Esophagus squamous epithelium (tissue), 5 donors: Measurements from ENCODE around the gene TK2. TPM values are rescaled to one million over a fixed set of nuclear protein-coding genes. Genes with fewer than 3 reads are reported as not detected.

Experiments
- DNase-seq: peaks from one replicate; lab custom pipeline; 2025; lab: John Stamatoyannopoulos, UW
- H3K27ac ChIP-seq, 4 donors: fragments of 200-600 bp; sonication (generic); one replicate each; pipeline ENCODE4 v1.5.1; 2016 to 2019; ENCODE audit warnings: mild to moderate bottlenecking in 1 of 4
- H3K27me3 ChIP-seq, 4 donors: fragments of 200-600 bp; sonication (generic); 1 replicate in 3 of 4; 2 replicates in 1 of 4; pipeline versions ENCODE4 v1.5.1 to v1.6.0; 2017 to 2021; ENCODE audit warnings: antibody characterized with exemption in 1 of 4
- H3K36me3 ChIP-seq, 3 donors: fragments of 200-600 bp; sonication (generic); one replicate each; pipeline ENCODE4 v1.5.1; 2016 to 2019
- H3K4me1 ChIP-seq, 3 donors: fragments of 200-600 bp; sonication (generic); one replicate each; pipeline ENCODE4 v1.5.1; 2017 to 2019
- H3K4me3 ChIP-seq, 4 donors: fragments of 200-600 bp; sonication (generic); 1 replicate in 3 of 4; 2 replicates in 1 of 4; pipeline ENCODE4 v1.5.1; 2016 to 2019; ENCODE audit warnings: mild to moderate bottlenecking in 2 of 4, moderate library complexity in 1 of 4
- H3K9me3 ChIP-seq, 3 donors: fragments of 200-600 bp; sonication (generic); one replicate each; pipeline ENCODE4 v1.5.1; 2016 to 2019
- CTCF ChIP-seq, 6 experiments: fragments of 450-650 bp in 4 of 6; fragments of 200-600 bp in 2 of 6; sonication (generic) in 2 of 6; IDR thresholded peaks; one replicate each; pipeline ENCODE4 v1.5.1; 2016 to 2019; ENCODE audit warnings: antibody characterized with exemption in 6 of 6, mild to moderate bottlenecking in 4 of 6, moderate library complexity in 4 of 6
- POLR2A ChIP-seq, 4 donors: fragments of 450-650 bp; IDR thresholded peaks; one replicate each; pipeline ENCODE4 v1.6.1; 2017; ENCODE audit warnings: antibody characterized with exemption in 4 of 4, mild to moderate bottlenecking in 4 of 4, moderate library complexity in 3 of 4
- WGBS, 2 donors: methylation state at CpG; one replicate each; pipeline ENCODE4 v1.1.5; 2018; 5-methylcytosine and 5-hydroxymethylcytosine counted together
- intact Hi-C: fragments of 100-400 bp; cut with DNase I; formaldehyde crosslinking; loops from one replicate; pipeline ENCODE4 v1.15.0; 2022
- total RNA-seq, 4 donors: library from RNA; depleted of rRNA; stranded (reverse); fragments of >200 nt; gene quantifications; one replicate each; pipeline ENCODE4 v1.1.0, GENCODE V29; 2016
- donor health status: DM: yes; HTN: yes; CAD: no.

Gene TK2
- total RNA-seq, 4 donors from 2014 or later = 5.6 to 22.5 (median 13.5) TPM

GRCh38 chr16:66486199-66486772 is 63.6 kb downstream of the TK2 start:
- TF ChIP-seq POLR2A (IDR thresholded peaks at IDR 0.05) (no peak), CTCF (IDR thresholded peaks at IDR 0.05) (no peak)
- intact Hi-C loops = no loop called here
- peak overlapping the region; percentile 6 to 75 (median 62) for H3K27ac ChIP-seq
- H3K4me3 ChIP-seq = no peak overlapping the region
- 90 to 94% methylated on average over 10 of the region's 12 CpGs for WGBS, 2 donors
- H3K9me3 ChIP-seq = no peaks in the 10 kb centered on the region
- no peaks in the 10 kb centered on the region for H3K36me3 ChIP-seq
- peaks cover 16 to 27% (median 19%) of the 10 kb centered on the region in 3 donors for H3K4me1 ChIP-seq
- no peaks in the 10 kb centered on the region for H3K27me3 ChIP-seq
- no peak for DNase-seq

GRCh38 chr16:66485376-66485775 is 64.5 kb downstream of the TK2 start:
- TF ChIP-seq POLR2A (IDR thresholded peaks at IDR 0.05) (no peak), CTCF (IDR thresholded peaks at IDR 0.05) (no peak)
- DNase-seq = no peak
- Histone ChIP-seq H3K27ac (no peak overlapping the region), H3K9me3 (no peaks in the 10 kb centered on the region), H3K36me3 (no peaks in the 10 kb centered on the region), H3K4me3 (no peak overlapping the region), H3K27me3 (no peaks in the 10 kb centered on the region), H3K4me1 (peaks cover 19 to 36% (median 26%) of the 10 kb centered on the region in 3 donors)
- intact Hi-C loops = no loop called here
- WGBS, 2 donors = 77% methylated on average over 2 of the region's 6 CpGs; no CpG with 5 or more reads in 1 of the 2 donors

GRCh38 chr16:66484453-66485213 is 65.3 kb downstream of the TK2 start:
- Histone ChIP-seq H3K27me3 (no peaks in the 10 kb centered on the region), H3K27ac (no peak overlapping the region), H3K36me3 (no peaks in the 10 kb centered on the region), H3K9me3 (no peaks in the 10 kb centered on the region), H3K4me3 (no peak overlapping the region), H3K4me1 (peaks cover 19 to 43% (median 27%) of the 10 kb centered on the region in 3 donors)
- intact Hi-C loops = loop anchor here (5.0 kb wide), 1 partner anchor 82 kb away; no protein-coding TSS in a partner anchor
- no peak for DNase-seq
- TF ChIP-seq CTCF (IDR thresholded peaks at IDR 0.05) (no peak), POLR2A (IDR thresholded peaks at IDR 0.05) (no peak)
- 77 to 91% methylated on average over 10 to 14 of the region's 15 CpGs for WGBS, 2 donors

GRCh38 chr16:66483689-66484452 is 66.1 kb downstream of the TK2 start:
- H3K27me3 ChIP-seq = no peaks in the 10 kb centered on the region
- 36 to 45% methylated on average over 12 to 14 of the region's 14 CpGs for WGBS, 2 donors
- DNase-seq = no peak

More at GRCh38 chr16:66483689-66484452, 66.1 kb downstream of the TK2 start:
- Histone ChIP-seq H3K36me3 (no peaks in the 10 kb centered on the region), H3K27ac (no peak overlapping the region), H3K9me3 (no peaks in the 10 kb centered on the region), H3K4me1 (peaks cover 22 to 51% (median 27%) of the 10 kb centered on the region in 3 donors), H3K4me3 (no peak overlapping the region)
- intact Hi-C loops = loop anchor here (5.0 kb wide), 1 partner anchor 82 kb away; no protein-coding TSS in a partner anchor
- peak; percentile 85 to 95 (median 92) for TF ChIP-seq CTCF (IDR thresholded peaks at IDR 0.05)
- no peak for TF ChIP-seq POLR2A (IDR thresholded peaks at IDR 0.05)
